Stimulated activated CD8-positive, alpha-beta memory T cell treated with anti-CD3 and anti-CD28 coated beads, Interleukin-7, amount 100 ng/mL, for 48 hours (primary cell): Measurements from ENCODE around the gene PLD1.
"Not testable (repeated sequence)": the region's sequence is repeated elsewhere in the genome, so short reads cannot be mapped to it uniquely, and the experiment has no call there.

ENCODE experiments used
- DNase-seq, 2 donors: peaks; one replicate each; pipeline ENCODE4 v3.0.0-alpha.2; 2020; ENCODE audit warnings: low read depth in 1 of 2; ENCODE audit errors: extremely low read depth in 1 of 2

Gene PLD1

GRCh38 chr3:171746320-171747222 lies 63.7 kb downstream of the PLD1 start:
- DNase-seq, result not testable (repeated sequence)

DNA sequence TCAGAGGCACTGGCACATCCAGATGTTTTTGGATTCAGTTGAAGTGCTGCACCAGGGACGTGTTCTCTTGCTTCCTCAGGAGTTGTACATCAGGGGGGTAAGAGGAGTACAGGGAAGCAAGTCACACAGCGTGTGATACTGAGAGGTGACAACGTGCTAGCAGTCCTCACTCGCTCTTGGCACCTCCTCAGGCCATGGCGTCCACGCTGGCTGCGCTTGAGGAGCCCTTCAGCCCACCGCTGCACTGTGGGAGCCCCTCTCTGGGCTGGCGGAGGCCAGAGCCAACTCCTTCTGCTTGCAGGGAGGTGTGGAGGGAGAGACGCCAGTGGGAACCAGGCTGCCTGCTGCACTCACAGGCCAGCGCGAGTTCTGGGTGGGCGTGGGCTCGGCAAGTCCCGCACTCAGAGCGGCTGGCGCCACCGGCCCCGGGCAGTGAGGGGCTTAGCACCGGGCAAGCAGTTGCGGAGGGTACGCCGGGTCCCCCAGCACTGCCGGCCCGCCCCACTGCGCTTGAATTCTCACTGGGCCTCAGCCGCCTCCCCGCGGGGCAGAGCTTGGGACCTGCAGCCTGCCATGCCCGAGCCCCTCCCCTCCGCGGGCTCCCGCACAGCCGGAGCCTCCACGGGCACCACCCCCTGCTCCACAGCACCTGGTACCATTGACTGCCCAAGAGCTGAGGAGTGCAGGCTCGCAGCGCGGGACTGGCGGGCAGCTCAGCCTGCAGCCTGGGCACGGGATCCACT lies 64.5 kb downstream of the PLD1 start:
- no peak for DNase-seq

DNA sequence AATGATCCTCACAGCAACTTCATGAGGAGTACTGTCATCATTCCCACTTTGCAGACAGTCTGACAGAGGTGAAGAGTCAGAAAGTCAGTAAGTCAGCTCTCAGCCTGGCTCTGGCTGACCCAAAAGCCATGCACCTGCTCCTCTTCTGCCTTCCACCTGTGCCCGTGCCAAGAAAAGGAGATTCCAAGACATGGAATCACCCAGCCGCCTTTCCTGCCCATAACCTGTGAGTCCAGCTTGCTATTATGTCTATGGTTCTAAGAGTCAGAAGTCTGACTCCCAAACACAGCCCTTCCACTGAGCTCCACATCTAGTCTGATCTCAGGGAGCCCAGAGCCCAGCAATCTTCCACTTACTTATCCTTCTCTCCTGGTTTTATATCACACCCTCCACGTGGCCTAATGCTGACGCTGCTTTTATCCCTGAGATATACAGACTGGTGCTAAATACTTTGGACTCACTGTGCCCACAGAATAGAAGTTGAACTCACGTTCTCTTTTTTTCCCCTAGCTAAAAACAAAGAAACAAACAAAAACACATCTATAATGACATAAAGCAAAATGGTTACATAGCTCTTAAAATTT lies 66.0 kb downstream of the PLD1 start:
- DNase-seq, result no peak

DNA sequence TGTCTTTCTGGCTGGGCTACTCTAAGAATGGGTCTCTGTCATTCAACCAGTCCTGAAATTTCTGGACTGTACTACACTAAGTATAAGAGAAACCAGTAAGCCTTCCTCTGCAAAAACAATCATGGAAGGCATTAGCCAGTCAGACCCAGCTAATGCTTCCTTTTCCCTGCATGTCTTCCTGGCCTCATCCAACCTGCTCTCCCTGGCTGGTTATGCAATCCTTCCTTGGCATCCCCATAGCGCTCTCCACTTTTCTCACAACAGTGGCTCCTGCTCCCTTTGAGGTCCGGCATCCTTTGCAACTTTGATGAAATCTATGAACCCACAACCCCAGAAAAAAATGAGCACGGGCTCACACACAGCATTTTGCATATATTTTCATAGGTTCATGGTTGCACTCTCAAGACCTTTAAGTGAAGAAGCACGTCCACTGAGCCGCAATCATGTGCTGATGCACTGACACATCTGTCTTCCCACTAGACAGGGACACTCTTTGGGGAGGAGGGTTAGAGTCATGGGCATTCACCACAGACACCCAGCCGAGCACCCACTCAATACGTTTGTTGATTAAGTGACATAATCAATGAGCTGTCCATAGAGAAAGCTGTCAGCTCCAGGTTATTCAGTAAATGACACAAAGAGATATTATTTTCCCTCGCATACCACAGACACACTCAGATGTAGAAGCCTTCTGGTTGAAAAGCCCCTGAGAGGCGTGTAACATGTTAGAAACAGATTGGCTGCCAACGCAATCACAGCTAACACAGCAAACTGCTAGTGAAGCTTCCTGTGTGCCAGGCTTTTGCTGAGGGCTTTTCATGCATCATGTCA lies 66.7 kb downstream of the PLD1 start:
- no peak for DNase-seq

- DNase-seq, result no peak
These were observed 68.9 kb downstream of the PLD1 start for GRCh38 chr3:171741377-171741776.

GRCh38 chr3:171736556-171736955 lies 73.7 kb downstream of the PLD1 start:
- DNase-seq, result no peak

DNA sequence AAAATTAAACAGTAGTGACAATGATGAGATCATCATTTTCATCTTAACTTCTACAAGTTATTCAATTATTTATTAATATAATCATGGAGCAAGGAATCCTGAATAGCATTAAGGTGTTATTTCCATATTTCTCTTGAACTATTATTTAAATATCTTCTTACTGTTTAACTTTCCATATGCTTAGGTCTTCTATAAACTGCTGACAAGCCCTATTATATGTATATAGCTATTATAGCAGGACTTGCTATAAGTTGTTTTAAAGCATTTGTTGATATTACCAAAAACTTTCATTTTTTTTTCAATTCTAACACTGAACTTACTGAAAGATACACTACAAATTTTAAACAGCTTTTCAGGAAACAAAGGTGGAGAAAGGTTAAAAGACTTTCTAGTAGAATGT lies 76.7 kb downstream of the PLD1 start:
- DNase-seq, result no peak

- DNase-seq, result no peak
These were observed 77.5 kb downstream of the PLD1 start for GRCh38 chr3:171732756-171733155.

DNA sequence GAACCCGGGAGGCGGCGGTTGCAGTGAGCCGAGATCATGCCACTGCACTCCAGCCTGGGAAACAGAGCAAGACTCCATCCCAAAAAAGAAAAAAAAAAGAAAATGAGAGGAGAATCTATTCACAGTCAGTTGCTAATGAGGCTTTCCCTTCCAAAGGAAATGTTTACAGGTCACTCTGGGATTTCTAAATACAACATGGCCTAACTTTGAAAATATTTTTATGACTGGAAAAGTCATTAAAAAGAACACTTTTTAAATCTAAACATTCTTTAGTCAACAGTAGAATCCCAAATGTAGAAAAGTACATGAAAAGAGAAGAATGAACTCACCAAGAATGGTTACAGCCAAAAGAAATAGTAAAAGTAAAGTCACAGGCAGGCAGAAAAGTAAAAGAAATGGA lies 78.6 kb downstream of the PLD1 start:
- no peak for DNase-seq

DNA sequence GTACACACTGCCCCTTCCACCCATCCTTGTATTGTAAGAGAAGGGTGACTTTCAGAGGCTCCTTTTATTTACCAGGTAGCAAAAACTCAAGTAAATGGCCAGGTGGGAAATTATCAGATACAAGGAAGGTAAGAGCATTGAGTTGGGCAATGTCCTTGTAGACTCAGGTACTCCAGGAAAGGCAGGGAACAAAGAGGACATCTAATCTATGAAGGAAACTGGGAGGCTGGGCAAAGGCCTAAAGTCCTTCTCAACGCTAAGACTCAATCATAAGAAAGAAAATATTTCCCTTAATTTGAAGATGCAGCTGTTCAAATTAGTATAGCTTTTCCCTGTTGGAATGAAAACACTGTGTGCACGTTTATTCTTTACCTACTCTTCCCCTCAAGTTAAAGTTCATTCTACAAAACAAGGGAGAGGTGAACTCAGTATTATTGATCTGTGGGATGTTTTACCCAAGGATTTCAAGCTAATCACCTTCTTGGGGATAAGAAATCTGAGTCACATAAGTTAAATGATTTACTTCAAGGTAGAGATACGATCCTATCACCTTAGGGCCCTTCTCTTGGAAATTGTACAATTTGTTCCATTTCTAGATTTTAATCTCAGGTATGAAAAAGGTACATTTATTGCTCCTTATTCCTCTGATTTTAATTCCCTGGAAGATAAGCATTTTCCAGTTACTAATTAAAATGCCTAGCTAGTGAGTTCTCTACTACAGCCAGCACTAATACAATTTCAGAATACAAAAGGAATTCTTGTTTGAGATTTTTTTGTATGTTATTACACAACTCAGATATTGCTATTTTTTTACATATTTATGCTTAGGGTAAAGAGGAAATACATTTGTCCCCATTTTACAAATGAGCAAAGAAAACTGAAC lies 80.6 kb downstream of the PLD1 start:
- DNase-seq, result no peak

DNA sequence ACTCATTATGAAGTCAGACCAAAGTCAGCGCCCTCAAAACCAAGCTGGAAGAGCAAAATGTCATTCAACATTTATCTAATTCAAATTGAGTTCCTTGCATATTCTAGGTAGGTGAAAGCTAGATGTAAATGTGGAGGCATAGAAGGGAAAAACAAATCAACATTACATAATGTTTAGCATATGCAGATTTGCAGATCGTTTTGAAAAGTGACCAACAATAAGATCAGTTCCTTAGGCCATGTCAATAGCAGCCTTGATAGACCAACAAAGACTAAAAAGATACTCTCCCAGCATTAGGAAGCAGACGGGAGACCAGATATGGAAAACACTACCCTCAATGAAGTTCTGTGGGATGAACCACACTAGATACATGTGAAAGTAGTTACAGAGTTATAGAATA lies 83.0 kb downstream of the PLD1 start:
- no peak for DNase-seq

GRCh38 chr3:171718493-171719185 lies 91.6 kb downstream of the PLD1 start:
- DNase-seq, result no peak

GRCh38 chr3:171715155-171715554 lies 95.1 kb downstream of the PLD1 start:
- no peak for DNase-seq

DNA sequence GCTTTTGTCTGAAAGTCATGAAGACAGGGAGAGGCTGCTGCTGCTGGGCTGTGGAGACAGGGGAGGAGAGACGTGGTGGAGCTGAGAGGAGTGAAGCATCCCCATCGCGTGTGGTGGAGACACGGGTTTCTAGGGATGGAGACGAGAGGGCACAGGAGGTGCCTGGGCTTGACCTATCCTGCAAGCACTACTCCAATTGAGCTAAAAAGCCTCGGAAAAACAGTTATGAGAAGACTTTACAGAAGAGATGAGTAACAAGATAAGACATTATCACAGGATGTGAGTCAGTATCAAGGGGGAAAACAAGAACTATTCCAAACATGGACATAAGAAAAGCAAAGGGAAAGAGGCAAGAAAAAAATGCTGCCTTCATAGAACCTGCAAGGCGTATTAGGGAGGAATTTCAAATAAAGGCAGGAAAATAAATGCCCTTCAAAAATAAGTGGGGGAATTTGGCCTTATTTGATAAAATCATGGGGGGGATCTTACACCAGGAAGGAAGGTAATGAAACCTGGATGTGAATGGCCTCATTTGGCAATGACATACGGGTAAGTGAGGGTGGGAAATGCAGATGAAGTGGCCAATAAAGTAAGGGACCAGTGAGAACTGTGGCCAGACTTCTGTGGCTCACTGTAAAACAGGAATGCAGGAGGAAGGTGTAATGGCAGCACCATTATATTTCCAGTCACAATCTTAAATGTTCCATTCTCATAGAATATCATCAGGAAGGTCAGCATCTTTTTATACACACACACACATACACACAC lies 97.9 kb downstream of the PLD1 start:
- no peak for DNase-seq

DNA sequence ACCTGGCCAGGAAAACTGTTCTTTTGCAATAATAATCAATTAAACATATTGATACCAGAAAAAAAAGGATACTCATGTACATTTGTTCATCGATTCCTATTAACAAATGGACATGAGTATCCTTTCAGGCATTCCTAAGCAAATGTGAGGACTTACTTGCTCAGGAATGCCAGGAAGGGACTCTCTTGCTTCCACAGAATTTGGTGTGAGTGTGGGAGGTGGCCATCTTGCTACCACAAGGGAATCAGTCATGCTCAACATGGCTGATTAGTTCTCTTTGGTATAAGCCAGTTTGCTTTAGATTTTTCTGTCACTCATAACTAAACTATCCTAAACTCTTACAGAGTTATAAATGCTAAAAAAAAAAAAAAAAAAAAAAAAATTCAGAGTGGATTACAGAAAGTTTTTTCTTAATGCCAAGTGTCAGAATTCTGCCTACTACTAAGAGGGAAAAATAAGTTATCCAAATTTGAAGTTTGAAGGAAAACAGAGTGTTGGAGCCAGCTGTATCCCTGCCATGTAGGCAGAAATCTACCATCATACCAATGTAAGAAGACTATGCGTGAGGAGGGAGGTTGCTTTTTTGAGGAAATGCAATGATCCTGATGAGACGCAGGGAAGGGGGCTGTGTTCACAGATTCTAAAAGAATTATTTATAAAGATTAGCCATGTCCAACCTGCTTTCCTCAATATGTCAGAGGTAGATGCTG lies 98.7 kb downstream of the PLD1 start:
- no peak for DNase-seq

GRCh38 chr3:171710359-171710758 lies 99.9 kb downstream of the PLD1 start:
- no peak for DNase-seq

DNA sequence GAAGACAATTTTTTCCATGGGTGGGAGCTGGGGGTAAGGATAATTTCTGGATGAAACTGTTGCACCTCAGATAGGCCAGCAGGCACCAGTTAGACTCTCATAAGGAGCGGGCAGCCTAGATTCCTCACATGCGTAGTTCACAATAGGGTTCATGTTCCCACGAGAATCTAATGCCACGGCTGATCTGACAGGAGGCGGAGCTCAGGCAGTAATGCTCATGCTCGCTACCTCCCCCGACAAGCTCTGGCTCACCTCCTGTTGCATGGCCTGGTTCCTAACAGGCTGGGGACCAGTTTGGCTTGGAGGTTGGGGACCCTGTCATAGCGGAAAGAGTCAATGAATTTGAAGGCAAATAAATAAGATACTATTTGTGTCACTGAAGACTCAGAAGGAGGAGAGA lies 105.5 kb downstream of the PLD1 start:
- no peak for DNase-seq

- no peak for DNase-seq
These were observed 106.3 kb downstream of the PLD1 start for GRCh38 chr3:171704002-171704401.
